GM18951 (cell line): ENCODE results near the gene SAMD4B.

ENCODE experiments used
- POLR2A ChIP-seq: IDR thresholded peaks from 4 replicates; pipeline ENCODE4 v1.6.1; 2011; ENCODE audit warnings: mild to moderate bottlenecking; ENCODE audit not compliant: insufficient read length, insufficient read depth; ENCODE audit errors: extremely low read depth
- in situ Hi-C: fragments of 300-500 bp; cut with MboI; formaldehyde crosslinking; loops from one replicate; pipeline ENCODE4 v1.12.0; 2022; ENCODE audit warnings: low sequenced_read_pairs, mixed read lengths, inconsistent platforms; ENCODE audit not compliant: unreplicated experiment

SAMD4B gene

GRCh38 chr19:39355253-39355652 is 13.0 kb downstream of the SAMD4B start:
- TF ChIP-seq POLR2A = no peak
- in situ Hi-C loops = no loop called here

- in situ Hi-C loops = no loop called here
Measured at GRCh38 chr19:39356073-39356472, 13.9 kb downstream of the SAMD4B start.

GRCh38 chr19:39356647-39357046 is 14.4 kb downstream of the SAMD4B start:
- in situ Hi-C loops = no loop called here
- TF ChIP-seq POLR2A = no peak

More at GRCh38 chr19:39356073-39356472, 13.9 kb downstream of the SAMD4B start:
- TF ChIP-seq POLR2A = no peak

GRCh38 chr19:39359026-39359425 is 16.8 kb downstream of the SAMD4B start:
- in situ Hi-C loops = no loop called here
- no peak for TF ChIP-seq POLR2A

DNA sequence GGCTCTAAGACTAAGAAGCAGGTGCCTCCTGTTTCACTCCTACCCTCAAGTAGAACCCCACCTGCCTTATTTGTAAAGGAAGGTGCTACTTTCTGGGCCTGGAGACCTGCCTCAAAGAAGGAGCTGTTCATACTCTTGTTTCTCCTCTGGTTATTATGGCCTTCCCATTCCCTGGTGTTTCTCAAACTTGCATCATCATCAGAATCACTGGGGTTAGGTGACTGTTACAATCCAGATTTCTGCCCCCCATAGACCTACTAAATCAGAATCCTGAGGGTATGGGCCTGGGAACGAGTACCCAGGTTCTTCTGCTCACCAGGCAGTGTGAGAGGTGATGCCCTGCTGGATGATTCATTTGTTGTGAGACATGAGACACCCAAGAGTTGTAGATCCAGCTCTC is 18.4 kb downstream of the SAMD4B start:
- in situ Hi-C loops = no loop called here
- TF ChIP-seq POLR2A = no peak

DNA sequence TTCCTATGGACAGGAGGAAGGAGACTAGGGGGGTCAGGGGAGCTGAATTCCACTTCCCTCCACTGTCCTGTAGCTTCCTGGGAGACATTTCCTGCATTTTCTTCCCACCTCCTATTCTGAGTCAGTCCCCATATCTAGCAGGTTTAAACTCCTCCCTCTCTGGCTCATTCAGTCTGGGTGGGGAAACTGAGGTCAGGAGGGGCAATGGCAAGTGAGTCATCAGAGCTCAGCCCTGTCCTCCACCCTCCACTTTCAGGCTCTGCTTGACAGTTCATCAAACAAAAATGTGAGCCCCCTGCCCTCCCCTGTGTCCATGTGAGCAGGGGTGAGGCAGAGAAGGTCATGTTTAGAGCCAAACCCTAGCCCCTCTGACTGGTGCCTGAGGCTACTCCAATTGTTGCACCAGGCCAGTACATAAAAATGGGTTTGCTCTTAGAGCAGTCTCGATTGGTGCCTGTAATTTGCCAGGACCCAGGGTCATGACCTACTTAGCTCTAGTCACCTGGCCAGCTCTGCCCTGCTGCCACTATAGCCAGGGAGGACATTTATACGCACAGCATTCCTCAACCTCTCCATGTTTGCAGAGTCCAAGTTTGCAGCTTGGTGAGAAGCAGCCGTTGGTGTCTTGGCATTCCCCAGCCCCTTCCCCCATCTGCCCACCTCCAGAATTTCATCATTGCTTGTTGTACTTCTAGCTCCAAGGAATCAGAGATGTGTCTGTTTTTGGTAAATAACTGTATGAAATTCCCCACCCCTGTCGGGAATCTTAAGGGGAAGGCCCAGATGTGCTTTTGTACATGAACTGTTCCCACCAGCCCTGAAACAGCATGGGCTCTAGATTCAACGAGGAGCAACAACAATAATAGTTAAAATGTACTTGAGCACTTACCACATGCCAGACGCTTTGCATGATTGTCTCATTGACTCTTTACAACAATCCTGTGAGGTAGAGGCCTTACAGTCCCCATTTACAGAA is 20.7 kb downstream of the SAMD4B start:
- in situ Hi-C loops = no loop called here
- TF ChIP-seq POLR2A = no peak

- in situ Hi-C loops = no loop called here
- no peak for TF ChIP-seq POLR2A
Measured at GRCh38 chr19:39363901-39364457, 21.8 kb downstream of the SAMD4B start.

GRCh38 chr19:39365531-39365930 is 23.3 kb downstream of the SAMD4B start:
- no peak for TF ChIP-seq POLR2A
- in situ Hi-C loops = no loop called here

DNA sequence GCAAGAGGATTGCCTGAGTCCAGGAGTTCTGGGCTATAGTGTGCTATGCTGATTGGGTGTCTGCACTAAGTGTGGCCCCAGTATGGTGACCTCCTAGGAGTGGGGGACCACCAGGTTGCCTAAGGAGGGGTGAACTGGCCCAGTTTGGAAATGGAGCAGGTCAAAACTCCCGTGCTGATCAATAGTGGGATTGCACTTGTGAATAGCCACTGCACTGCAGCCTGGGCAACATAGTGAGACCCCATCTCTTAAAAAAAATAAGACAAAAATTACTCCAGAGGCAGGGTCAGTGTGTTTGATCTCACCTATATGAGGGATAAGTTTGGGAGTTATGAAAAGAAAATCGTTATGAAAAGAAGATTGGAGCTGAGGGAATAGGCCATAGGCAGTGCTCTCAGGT is 27.0 kb downstream of the SAMD4B start:
- TF ChIP-seq POLR2A = no peak
- in situ Hi-C loops = no loop called here

DNA sequence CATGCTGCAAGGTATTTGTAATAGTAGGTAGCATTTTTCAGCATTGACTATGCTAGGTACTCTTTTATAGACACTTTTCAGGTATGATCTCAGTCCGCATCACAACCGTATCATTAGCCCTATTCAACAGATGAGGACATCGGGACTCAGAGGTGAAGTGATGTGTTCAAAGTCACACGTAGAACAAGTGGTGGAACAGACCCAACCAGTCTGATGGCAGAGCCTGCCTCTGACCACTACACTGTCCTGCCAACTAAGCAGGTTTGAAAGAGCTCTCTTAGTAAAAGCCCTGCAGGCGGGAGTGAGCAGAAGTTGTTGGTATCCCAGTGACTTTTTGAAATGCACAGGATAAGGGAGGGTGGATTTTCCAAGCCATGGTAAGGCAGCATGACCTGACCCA is 28.5 kb downstream of the SAMD4B start:
- no peak for TF ChIP-seq POLR2A
- in situ Hi-C loops = no loop called here

DNA sequence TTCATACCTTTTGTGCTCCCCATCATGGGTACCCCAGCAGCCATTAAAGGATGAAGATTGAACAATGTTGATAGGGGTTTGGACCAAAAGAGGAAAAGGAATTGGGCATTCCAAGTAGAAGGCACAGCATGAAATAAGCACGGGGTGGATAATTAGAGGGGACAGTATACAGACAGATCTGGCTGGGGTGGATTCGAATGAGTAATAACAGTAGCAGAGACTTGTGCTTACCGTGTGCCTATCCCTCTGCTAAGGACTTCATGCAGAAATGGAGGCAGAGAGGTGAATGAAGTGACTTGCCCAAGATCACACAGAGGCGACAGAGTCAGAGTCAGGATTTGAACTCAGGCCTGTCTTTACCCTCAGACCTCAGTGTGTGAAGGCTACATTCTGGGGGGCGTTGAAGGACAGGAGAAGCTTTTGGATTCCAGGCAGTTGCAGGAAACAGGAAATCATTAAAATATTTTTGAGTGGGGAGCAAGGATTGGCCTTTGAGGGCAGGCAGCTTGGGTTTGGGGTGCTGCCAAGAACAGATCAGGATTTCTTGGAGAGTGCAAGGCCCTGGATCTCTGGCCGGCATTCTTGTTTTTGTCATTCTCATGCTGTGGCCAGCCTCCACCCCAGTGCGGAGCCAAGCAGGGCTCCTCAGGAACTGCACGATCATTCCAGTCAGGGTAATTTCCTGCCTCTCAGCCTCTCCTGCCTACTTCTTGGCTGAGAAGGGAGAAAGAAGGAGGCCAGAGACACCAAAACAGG is 30.0 kb downstream of the SAMD4B start:
- TF ChIP-seq POLR2A = no peak
- in situ Hi-C loops = no loop called here

- in situ Hi-C loops = no loop called here
- TF ChIP-seq POLR2A = no peak
Measured at GRCh38 chr19:39372941-39373340, 30.7 kb downstream of the SAMD4B start.

GRCh38 chr19:39375929-39376328 is 33.7 kb downstream of the SAMD4B start:
- TF ChIP-seq POLR2A = no peak
- in situ Hi-C loops = no loop called here
